ENCODE results near the gene PLAAT1.

GRCh38 chr3:193301433-193301832, 60.4 kb downstream of the PLAAT1 start:
- no peak for TF ChIP-seq POLR2A (IDR thresholded peaks at IDR 0.05; ENCODE audit: low read depth, low read length)
- TF ChIP-seq POLR2AphosphoS5 (IDR thresholded peaks at IDR 0.05; ENCODE audit: low read depth, low read length) = no peak

Measured in GM12892 (cell line).